Activated B cell treated with CpG ODN at 0.5 μM for 24 hours (primary cell): ENCODE data around the gene C5orf52. TPM values are rescaled to one million over a fixed set of nuclear protein-coding genes. Genes with fewer than 3 reads are reported as not detected.

Experiments used
- ATAC-seq: fragments of 200-7000 bp; cut with Tn5 transposase; one replicate; pipeline ENCODE4 v1.10.0; 2021; ENCODE audit warnings: low read depth, mild to moderate bottlenecking, moderate library complexity
- CTCF ChIA-PET: fragments of 350-600 bp; sonication (Branson Sonifier 250); formaldehyde crosslinking; loops from one replicate; lab custom pipeline; 2021; ENCODE audit warnings: antibody characterized with exemption; lab: Charles Lee
- POLR2A ChIA-PET: fragments of 350-600 bp; sonication (Branson Sonifier 250); formaldehyde crosslinking; loops from one replicate; lab custom pipeline; 2021; ENCODE audit warnings: antibody characterized with exemption; lab: Charles Lee
- DNase-seq: peaks from one replicate; pipeline ENCODE4 v3.0.0; 2022
- H3K27ac Mint-ChIP-seq: one replicate; pipeline ENCODE4 v1.8.0; 2020; ENCODE audit warnings: mixed read lengths
- H3K27me3 Mint-ChIP-seq: one replicate; pipeline ENCODE4 v1.8.0; 2021; ENCODE audit warnings: mixed read lengths
- H3K36me3 Mint-ChIP-seq: one replicate; pipeline ENCODE4 v1.8.0; 2021; ENCODE audit warnings: low read depth, mixed read lengths
- H3K4me1 Mint-ChIP-seq: one replicate; pipeline ENCODE4 v1.8.0; 2021; ENCODE audit warnings: mixed read lengths
- H3K4me3 Mint-ChIP-seq: one replicate; pipeline ENCODE4 v1.8.0; 2020; ENCODE audit warnings: mild to moderate bottlenecking, mixed read lengths
- H3K9me3 Mint-ChIP-seq: one replicate; pipeline ENCODE4 v1.8.0; 2020; ENCODE audit warnings: mixed read lengths
- CTCF ChIP-seq: fragments of 200-600 bp; IDR thresholded peaks from one replicate; pipeline ENCODE4 v1.8.0; 2022; ENCODE audit warnings: antibody characterized with exemption, mild to moderate bottlenecking
- intact Hi-C: fragments of 100-400 bp; cut with micrococcal nuclease; formaldehyde crosslinking; loops from one replicate; pipeline ENCODE4 v1.15.1; 2024
- total RNA-seq: library from RNA; stranded (reverse); gene quantifications from 2 replicates; pipeline ENCODE4 v1.2.3, GENCODE V29; 2022

C5orf52 gene
- total RNA-seq, 1 donor from 2014 or later = not detected

- H3K36me3 Mint-ChIP-seq = peaks cover 21% of the 10 kb centered on the region
- H3K27ac Mint-ChIP-seq = no peak overlapping the region
- ATAC-seq = no peak
- peaks cover 14% of the 10 kb centered on the region for H3K9me3 Mint-ChIP-seq
- no peak overlapping the region for H3K4me3 Mint-ChIP-seq
- TF ChIP-seq CTCF = no peak
- H3K4me1 Mint-ChIP-seq = peaks cover 17% of the 10 kb centered on the region
- CTCF ChIA-PET = no interaction called here
- POLR2A ChIA-PET = no interaction called here
- intact Hi-C loops = no loop called here
- no peaks in the 10 kb centered on the region for H3K27me3 Mint-ChIP-seq
- no peak for DNase-seq
Observed at GRCh38 chr5:157659868-157660660, 11.3 kb upstream of the C5orf52 start.

GRCh38 chr5:157665467-157666070 lies 5.8 kb upstream of the C5orf52 start:
- Mint-ChIP-seq H3K36me3 (no peaks in the 10 kb centered on the region), H3K27me3 (no peaks in the 10 kb centered on the region), H3K27ac (no peak overlapping the region), H3K4me1 (peaks cover 31% of the 10 kb centered on the region), H3K9me3 (peaks cover 3% of the 10 kb centered on the region), H3K4me3 (no peak overlapping the region)
- POLR2A ChIA-PET = no interaction called here
- DNase-seq = no peak
- no peak for TF ChIP-seq CTCF
- ATAC-seq = no peak
- CTCF ChIA-PET = interaction anchor here (6.8 kb wide), 1 partner anchor 77 kb away, joined by 63 read pairs; the partner anchor contains the start of gene LSM11
- intact Hi-C loops = loop anchor here (5.0 kb wide), 1 partner anchor 282 kb away; no protein-coding TSS in a partner anchor

- peaks cover 32% of the 10 kb centered on the region for H3K4me1 Mint-ChIP-seq
- ATAC-seq (no peak), DNase-seq (no peak)
- H3K36me3 Mint-ChIP-seq = peaks cover 5% of the 10 kb centered on the region
- no peaks in the 10 kb centered on the region for H3K27me3 Mint-ChIP-seq
- peaks cover 3% of the 10 kb centered on the region for H3K9me3 Mint-ChIP-seq
- no peak for TF ChIP-seq CTCF
- intact Hi-C loops = loop anchor here (5.0 kb wide), 1 partner anchor 279 kb away; no protein-coding TSS in a partner anchor
- no peak overlapping the region for H3K4me3 Mint-ChIP-seq
- CTCF ChIA-PET = interaction anchor here (0.7 to 6.8 kb wide), 13 partner anchors 22 to 340 kb away, joined by 3 to 63 read pairs (median 4); partner anchors contain the start of gene LSM11
- POLR2A ChIA-PET = interaction anchor here (1.5 kb wide), 1 partner anchor 75 kb away, joined by 12 read pairs; no protein-coding TSS in a partner anchor
- H3K27ac Mint-ChIP-seq = no peak overlapping the region
Observed at GRCh38 chr5:157668356-157668755, 3.0 kb upstream of the C5orf52 start.

- ChIA-PET CTCF (interaction anchor here (0.7 to 6.8 kb wide), 9 partner anchors 19 to 342 kb away, joined by 3 to 63 read pairs (median 4); partner anchors contain the start of gene LSM11), POLR2A (no interaction called here)
- intact Hi-C loops = loop anchor here (1.0 to 5.0 kb wide), 5 partner anchors 19 to 278 kb away; partner anchors contain the start of gene LSM11
- no peak for TF ChIP-seq CTCF
- Mint-ChIP-seq H3K27me3 (no peaks in the 10 kb centered on the region), H3K4me3 (peak overlapping the region; percentile 19), H3K9me3 (peaks cover under 1% of the 10 kb centered on the region), H3K4me1 (peaks cover 28% of the 10 kb centered on the region), H3K27ac (no peak overlapping the region), H3K36me3 (peaks cover 5% of the 10 kb centered on the region)
- DNase-seq (no peak), ATAC-seq (no peak)
Observed at GRCh38 chr5:157669701-157670097, 1.6 kb upstream of the C5orf52 start.
